Tibial artery (tissue), 4 donors: ENCODE measurements around the gene MPC2.

ENCODE experiments used
- DNase-seq, 2 donors: peaks; one replicate each; pipeline ENCODE4 v3.0.0-alpha.2; 2019
- H3K27ac ChIP-seq, 2 donors: fragments of 200-600 bp; sonication (generic) in 1 of 2; 1 replicate in 1 of 2; 2 replicates in 1 of 2; pipeline ENCODE4 v1.5.1; 2018 to 2019; ENCODE audit warnings: mild to moderate bottlenecking in 1 of 2
- H3K27me3 ChIP-seq, 2 donors: fragments of 200-600 bp; sonication (generic) in 1 of 2; one replicate each; pipeline versions ENCODE4 v1.5.1 to v1.6.0; 2016 to 2019
- H3K36me3 ChIP-seq, 3 donors: fragments of 200-600 bp; sonication (generic) in 2 of 3; one replicate each; pipeline ENCODE4 v1.5.1; 2016 to 2019; ENCODE audit warnings: mild to moderate bottlenecking in 2 of 3
- H3K4me1 ChIP-seq, 4 donors: fragments of 200-600 bp; sonication (generic) in 2 of 4; 1 replicate in 3 of 4; 2 replicates in 1 of 4; pipeline ENCODE4 v1.5.1; 2016 to 2019
- H3K4me3 ChIP-seq, 2 donors: fragments of 200-600 bp; sonication (generic) in 1 of 2; 1 replicate in 1 of 2; 2 replicates in 1 of 2; pipeline ENCODE4 v1.5.1; 2018 to 2019; ENCODE audit warnings: mild to moderate bottlenecking in 2 of 2
- H3K9me3 ChIP-seq, 3 donors: fragments of 200-600 bp; sonication (generic) in 1 of 3; one replicate each; pipeline ENCODE4 v1.5.1; 2016 to 2019
- intact Hi-C: fragments of 100-400 bp; cut with DNase I; formaldehyde crosslinking; loops from one replicate; pipeline ENCODE4 v1.15.0; 2023; ENCODE audit warnings: low total_unique reads
- TF ChIP-seq, protein P1 (sequence below), 2 experiments: fragments of 200-600 bp in 1 of 2; fragments of 450-650 bp in 1 of 2; IDR thresholded peaks; one replicate each; pipeline ENCODE4 v1.5.1; 2017 to 2019; ENCODE audit warnings: antibody characterized with exemption in 2 of 2, mild to moderate bottlenecking in 1 of 2, moderate library complexity in 1 of 2

Gene MPC2

DNA sequence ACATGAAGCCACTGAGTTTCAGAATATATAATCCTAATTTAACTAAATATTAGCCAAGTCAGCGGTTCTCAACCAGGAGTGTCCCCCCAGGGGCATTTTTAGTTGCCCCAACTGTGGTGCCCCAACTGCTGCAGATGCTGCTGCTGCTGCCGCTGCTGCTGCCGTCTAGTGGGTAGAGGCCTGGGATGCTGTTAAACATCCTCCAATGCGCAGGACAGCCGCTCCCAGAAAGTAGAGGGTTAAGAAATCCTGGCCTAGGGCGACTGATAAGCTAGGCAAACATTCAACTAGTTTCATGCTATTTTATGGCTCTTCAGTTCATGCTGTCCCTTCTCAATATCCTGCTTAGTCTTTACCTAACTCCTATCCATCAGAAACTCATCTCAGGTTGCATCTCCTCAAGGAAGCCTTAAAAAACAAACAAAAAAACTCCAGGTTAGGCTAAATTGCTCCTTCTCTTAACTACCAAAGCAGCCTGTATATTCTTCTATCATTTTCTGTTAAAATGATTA, 10.3 kb downstream of the MPC2 start:
- Histone ChIP-seq H3K4me3 (no peak overlapping the region), H3K36me3 (no peaks in the 10 kb centered on the region), H3K27me3 (no peaks in the 10 kb centered on the region), H3K27ac (no peak overlapping the region), H3K4me1 (peaks cover 0 to 32% (median 5%) of the 10 kb centered on the region in 4 donors), H3K9me3 (no peaks in the 10 kb centered on the region)
- TF ChIP-seq, protein P1, sequence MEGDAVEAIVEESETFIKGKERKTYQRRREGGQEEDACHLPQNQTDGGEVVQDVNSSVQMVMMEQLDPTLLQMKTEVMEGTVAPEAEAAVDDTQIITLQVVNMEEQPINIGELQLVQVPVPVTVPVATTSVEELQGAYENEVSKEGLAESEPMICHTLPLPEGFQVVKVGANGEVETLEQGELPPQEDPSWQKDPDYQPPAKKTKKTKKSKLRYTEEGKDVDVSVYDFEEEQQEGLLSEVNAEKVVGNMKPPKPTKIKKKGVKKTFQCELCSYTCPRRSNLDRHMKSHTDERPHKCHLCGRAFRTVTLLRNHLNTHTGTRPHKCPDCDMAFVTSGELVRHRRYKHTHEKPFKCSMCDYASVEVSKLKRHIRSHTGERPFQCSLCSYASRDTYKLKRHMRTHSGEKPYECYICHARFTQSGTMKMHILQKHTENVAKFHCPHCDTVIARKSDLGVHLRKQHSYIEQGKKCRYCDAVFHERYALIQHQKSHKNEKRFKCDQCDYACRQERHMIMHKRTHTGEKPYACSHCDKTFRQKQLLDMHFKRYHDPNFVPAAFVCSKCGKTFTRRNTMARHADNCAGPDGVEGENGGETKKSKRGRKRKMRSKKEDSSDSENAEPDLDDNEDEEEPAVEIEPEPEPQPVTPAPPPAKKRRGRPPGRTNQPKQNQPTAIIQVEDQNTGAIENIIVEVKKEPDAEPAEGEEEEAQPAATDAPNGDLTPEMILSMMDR (IDR thresholded peaks at IDR 0.05) = no peak
- no peak for DNase-seq
- intact Hi-C loops = no loop called here

DNA sequence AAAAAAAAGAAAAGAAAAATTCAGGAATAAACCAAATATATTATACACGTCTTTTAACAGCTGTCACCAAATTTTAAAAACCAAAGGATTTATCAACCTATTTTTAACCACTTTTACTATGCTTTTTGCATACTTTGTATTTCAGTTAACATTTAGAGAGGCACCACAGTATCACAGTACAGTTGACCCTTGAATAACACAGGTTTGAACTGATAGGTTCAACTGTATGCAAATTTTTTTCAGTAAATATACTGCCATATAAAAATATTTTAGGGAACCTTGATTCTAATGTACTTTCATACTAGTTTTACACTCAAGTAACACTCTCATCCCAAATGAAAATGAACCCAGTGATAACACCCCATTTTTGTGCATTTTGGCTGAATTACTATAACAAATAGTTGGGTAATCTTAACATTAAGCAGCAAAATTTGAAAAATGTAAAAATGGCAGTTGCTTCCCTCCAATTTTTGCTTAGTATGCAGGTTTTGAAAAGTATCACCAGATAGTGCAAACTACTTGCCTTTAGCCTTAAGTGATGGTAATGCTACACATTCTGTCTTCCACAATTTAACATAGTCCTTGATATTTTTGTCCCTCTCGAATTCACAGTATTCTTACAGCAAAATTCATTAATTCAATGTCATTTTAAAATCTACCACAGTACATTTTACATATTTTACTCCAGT, 12.2 kb downstream of the MPC2 start:
- no peaks in the 10 kb centered on the region for H3K36me3 ChIP-seq
- H3K27ac ChIP-seq = no peak overlapping the region
- no peak overlapping the region for H3K4me3 ChIP-seq
- no peak for DNase-seq
- peaks cover 0 to 27% (median 3%) of the 10 kb centered on the region in 4 donors for H3K4me1 ChIP-seq
- no peaks in the 10 kb centered on the region for H3K27me3 ChIP-seq
- TF ChIP-seq, protein P1 (IDR thresholded peaks at IDR 0.05) = no peak
- intact Hi-C loops = no loop called here
- H3K9me3 ChIP-seq = no peaks in the 10 kb centered on the region

DNA sequence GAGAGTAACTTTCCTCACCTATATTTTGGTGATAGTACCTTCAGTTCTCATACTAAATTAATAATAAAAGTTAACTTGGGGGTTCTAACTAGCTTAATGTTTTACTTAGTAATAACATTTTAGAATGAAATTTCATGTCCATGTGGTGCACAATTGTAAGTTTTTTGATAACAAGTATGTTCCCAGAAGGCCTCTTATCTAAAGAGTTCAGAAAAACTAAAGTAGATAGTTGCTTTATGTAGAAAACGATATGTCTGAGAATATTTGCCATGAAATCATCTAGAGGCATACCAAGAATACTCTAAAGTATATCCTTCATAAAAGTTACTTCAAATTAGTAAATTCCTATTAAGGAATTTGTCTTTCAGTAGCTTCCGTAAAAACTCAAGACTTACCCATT, 12.8 kb downstream of the MPC2 start:
- no peak for DNase-seq
- H3K9me3 ChIP-seq = no peaks in the 10 kb centered on the region
- H3K4me3 ChIP-seq = no peak overlapping the region
- H3K36me3 ChIP-seq = no peaks in the 10 kb centered on the region
- no peaks in the 10 kb centered on the region for H3K27me3 ChIP-seq
- no peak overlapping the region for H3K27ac ChIP-seq
- H3K4me1 ChIP-seq = peaks cover 0 to 23% (median 3%) of the 10 kb centered on the region in 4 donors
- intact Hi-C loops = no loop called here
- TF ChIP-seq, protein P1 (IDR thresholded peaks at IDR 0.05) = no peak

DNA sequence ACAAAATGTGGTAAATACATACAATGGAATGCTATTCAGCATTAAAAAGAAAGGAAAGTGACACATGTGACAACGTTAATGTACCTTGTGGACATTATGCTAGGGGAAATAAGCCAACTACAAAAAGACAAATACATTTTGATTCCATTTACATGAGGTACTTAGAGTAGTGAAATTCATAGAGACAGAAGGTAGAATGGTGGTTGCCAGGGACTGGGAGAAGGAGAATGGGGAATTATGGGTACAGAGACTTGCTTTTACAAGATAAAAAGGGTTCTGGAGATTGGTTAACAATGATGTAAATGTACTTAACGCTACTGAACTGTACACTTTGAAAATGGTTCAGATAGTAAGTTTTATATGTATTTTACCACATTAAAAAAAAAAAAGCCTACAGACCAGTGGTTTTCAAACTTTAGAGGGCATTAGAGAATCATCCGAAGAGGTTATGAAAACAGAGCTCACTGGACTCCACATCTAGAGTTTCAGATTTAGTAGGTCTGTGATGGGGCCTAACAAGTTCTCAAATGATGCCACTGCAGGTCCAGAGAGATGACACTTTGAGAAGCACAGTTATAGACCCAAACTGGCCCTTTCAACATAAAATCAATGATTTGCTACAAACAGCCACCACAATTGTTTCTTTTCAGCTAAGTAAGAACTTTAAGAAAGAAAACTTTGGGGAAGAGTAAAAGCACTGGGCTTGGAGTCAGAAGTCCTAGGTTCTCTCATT, 13.4 kb downstream of the MPC2 start:
- TF ChIP-seq, protein P1 (IDR thresholded peaks at IDR 0.05) = no peak

DNA sequence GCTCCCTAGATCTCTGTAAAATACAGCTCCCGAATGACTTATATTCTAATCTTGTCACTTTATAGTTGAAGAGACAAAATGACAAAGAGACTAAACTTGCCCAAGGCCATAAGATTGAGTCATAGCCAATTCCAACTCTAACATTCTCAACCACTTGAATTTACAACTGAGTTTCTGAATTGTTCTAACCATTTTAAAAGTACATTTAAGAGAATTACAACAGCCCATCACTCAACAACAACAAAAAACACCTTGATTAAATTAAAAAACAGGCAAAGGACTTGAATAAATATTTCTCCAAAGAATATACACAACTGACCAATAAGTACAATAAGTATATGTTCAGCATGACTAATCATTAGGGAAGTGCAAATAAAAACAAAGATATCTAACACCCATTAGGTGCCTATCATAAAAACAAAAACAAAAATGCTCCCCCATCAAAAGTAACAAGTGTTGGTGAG, 14.2 kb downstream of the MPC2 start:
- intact Hi-C loops = no loop called here
- no peak overlapping the region for H3K27ac ChIP-seq
- H3K4me1 ChIP-seq = peaks cover 0 to 23% (median 3%) of the 10 kb centered on the region in 4 donors
- TF ChIP-seq, protein P1 (IDR thresholded peaks at IDR 0.05) = no peak
- peaks cover 0 to 11% (median 4%) of the 10 kb centered on the region in 3 donors for H3K36me3 ChIP-seq
- DNase-seq = no peak
- no peak overlapping the region for H3K4me3 ChIP-seq
- no peaks in the 10 kb centered on the region for H3K9me3 ChIP-seq
- no peaks in the 10 kb centered on the region for H3K27me3 ChIP-seq

More for the DNA sequence above, 13.4 kb downstream of the MPC2 start:
- no peak for DNase-seq
- intact Hi-C loops = no loop called here
- H3K36me3 ChIP-seq = peaks cover 0 to 2% (median 0%) of the 10 kb centered on the region in 3 donors
- no peak overlapping the region for H3K27ac ChIP-seq
- H3K27me3 ChIP-seq = no peaks in the 10 kb centered on the region
- no peak overlapping the region for H3K4me3 ChIP-seq
- H3K4me1 ChIP-seq = peaks cover 0 to 23% (median 3%) of the 10 kb centered on the region in 4 donors
- H3K9me3 ChIP-seq = no peaks in the 10 kb centered on the region
